SK-N-SH (cell line): ENCODE measurements around the gene APBA3. TPM values are rescaled to one million over a fixed set of nuclear protein-coding genes. Genes with fewer than 3 reads are reported as not detected.

Experiments used
- CTCF ChIA-PET: fragments of 300-600, 350-600 bp; formaldehyde crosslinking; extraction: SDS; loops from one replicate; lab custom pipeline; 2021; lab: Yijun Ruan, JAX
- POLR2A ChIA-PET: fragments of 350-600 bp; sonication (Branson Sonifier 250); formaldehyde crosslinking; extraction: SDS; loops from one replicate; lab custom pipeline; 2020; ENCODE audit warnings: antibody characterized with exemption, inconsistent platforms; lab: Yijun Ruan, JAX
- DNase-seq: peaks from one replicate; pipeline ENCODE4 v3.0.0; 2012
- H2AFZ ChIP-seq: fragments of 200-600 bp; sonication (generic); 2 replicates; pipeline ENCODE4 v1.8.1; 2016; ENCODE audit warnings: antibody characterized with exemption, mild to moderate bottlenecking, low read depth
- H3F3A ChIP-seq: fragments of 200-600 bp; sonication (generic); replicated peaks from 2 replicates; pipeline ENCODE3; 2016; ENCODE audit warnings: antibody characterized with exemption, mild to moderate bottlenecking; ENCODE audit not compliant: insufficient read depth
- H3K27ac ChIP-seq, 2 experiments: fragments of 200-500 bp in 1 of 2; fragments of 200-600 bp in 1 of 2; sonication (Bioruptor generic) in 1 of 2; sonication (generic), shearing (Covaris generic) in 1 of 2; 2 replicates each; pipeline versions ENCODE4 v1.5.1 to v1.6.1; 2014 to 2016; ENCODE audit warnings: low read depth in 2 of 2, inconsistent platforms in 1 of 2, low read length in 1 of 2, mild to moderate bottlenecking in 1 of 2, mixed read lengths in 1 of 2
- H3K27me3 ChIP-seq: fragments of 200-600 bp; sonication (generic), shearing (Covaris generic); 2 replicates; pipeline ENCODE4 v1.6.1; 2016; ENCODE audit warnings: mixed run types; ENCODE audit not compliant: insufficient read depth
- H3K36me3 ChIP-seq, 2 experiments: fragments of 200-500 bp in 1 of 2; fragments of 200-600 bp in 1 of 2; sonication (Bioruptor generic) in 1 of 2; sonication (generic) in 1 of 2; replicated peaks in 1 of 2; 2 replicates each; pipeline versions ENCODE3 to v1.5.1; 2014 to 2016; ENCODE audit warnings: low read length in 1 of 2, mild to moderate bottlenecking in 1 of 2; ENCODE audit not compliant: insufficient read depth in 2 of 2, control insufficient read depth in 1 of 2
- H3K4me1 ChIP-seq, 2 experiments: fragments of 200-500 bp in 1 of 2; fragments of 200-600 bp in 1 of 2; sonication (Bioruptor generic) in 1 of 2; sonication (generic), shearing (Covaris generic) in 1 of 2; 2 replicates each; pipeline versions ENCODE4 v1.5.1 to v1.6.1; 2014 to 2016; ENCODE audit warnings: low read depth in 1 of 2, low read length in 1 of 2, mixed run types in 1 of 2; ENCODE audit not compliant: insufficient read depth in 2 of 2, control insufficient read depth in 1 of 2
- H3K4me2 ChIP-seq: fragments of 200-600 bp; sonication (generic), shearing (Covaris generic); 2 replicates; pipeline ENCODE4 v1.6.1; 2017; ENCODE audit warnings: mixed run types
- H3K4me3 ChIP-seq, 2 experiments: fragments of 200-500 bp in 1 of 2; fragments of 200-600 bp in 1 of 2; sonication (Bioruptor generic) in 1 of 2; sonication (generic), shearing (Covaris generic) in 1 of 2; 2 replicates each; pipeline versions ENCODE4 v1.5.1 to v1.8.1; 2014 to 2016; ENCODE audit warnings: low read depth in 2 of 2, inconsistent platforms in 1 of 2, low read length in 1 of 2, mild to moderate bottlenecking in 1 of 2, mixed read lengths in 1 of 2, moderate library complexity in 1 of 2
- H3K79me2 ChIP-seq: fragments of 200-600 bp; sonication (generic); 2 replicates; pipeline ENCODE4 v1.8.1; 2017; ENCODE audit warnings: mild to moderate bottlenecking; ENCODE audit not compliant: insufficient read depth
- H3K9ac ChIP-seq: fragments of 200-600 bp; sonication (generic); 2 replicates; pipeline ENCODE4 v1.6.1; 2017; ENCODE audit warnings: mixed run types
- H3K9me2 ChIP-seq: fragments of 200-600 bp; sonication (generic); 2 replicates; pipeline ENCODE4 v1.6.1; 2017; ENCODE audit warnings: mixed run types
- H3K9me3 ChIP-seq: fragments of 200-600 bp; sonication (generic); 2 replicates; pipeline ENCODE4 v1.6.1; 2017; ENCODE audit warnings: mixed run types, mild to moderate bottlenecking, moderate library complexity
- H4K20me1 ChIP-seq: fragments of 200-600 bp; sonication (generic); 2 replicates; pipeline ENCODE4 v1.6.1; 2017; ENCODE audit warnings: mild to moderate bottlenecking, mixed run types; ENCODE audit not compliant: insufficient read depth
- CTCF ChIP-seq: fragments of 200-600 bp; sonication (generic); IDR thresholded peaks from 2 replicates; pipeline ENCODE4 v1.6.1; 2017; ENCODE audit warnings: antibody characterized with exemption, mild to moderate bottlenecking, moderate library complexity
- ELF1 ChIP-seq: IDR thresholded peaks from 2 replicates; pipeline ENCODE4 v1.4.0; 2012
- EP300 ChIP-seq, 2 experiments: IDR thresholded peaks; 2 replicates each; pipeline versions ENCODE4 v1.4.0 to v1.6.1; 2012; ENCODE audit warnings: borderline replicate concordance in 1 of 2, low read depth in 1 of 2, low read length in 1 of 2
- EZH2phosphoT487 ChIP-seq: fragments of 200-600 bp; sonication (generic); IDR thresholded peaks from 2 replicates; pipeline ENCODE4 v1.6.1; 2017; ENCODE audit warnings: low read depth, mixed run types, mild to moderate bottlenecking, antibody characterized with exemption, moderate library complexity, borderline replicate concordance
- FOSL2 ChIP-seq: IDR thresholded peaks from 2 replicates; pipeline ENCODE4 v1.4.0; 2012; ENCODE audit warnings: low read depth, mild to moderate bottlenecking, moderate library complexity, borderline replicate concordance
- FOXM1 ChIP-seq: IDR thresholded peaks from 2 replicates; pipeline ENCODE4 v1.4.0; 2012; ENCODE audit warnings: low read depth, mild to moderate bottlenecking
- GABPA ChIP-seq: IDR thresholded peaks from 2 replicates; pipeline ENCODE4 v1.4.0; 2012; ENCODE audit warnings: low read depth, mild to moderate bottlenecking
- MAX ChIP-seq: IDR thresholded peaks from 2 replicates; pipeline ENCODE4 v1.4.0; 2012; ENCODE audit warnings: low read depth
- MEF2A ChIP-seq: IDR thresholded peaks from 2 replicates; pipeline ENCODE4 v1.4.0; 2012; ENCODE audit warnings: low read depth, borderline replicate concordance
- NRF1 ChIP-seq: IDR thresholded peaks from 2 replicates; pipeline ENCODE4 v1.6.1; 2012; ENCODE audit warnings: low read depth, mild to moderate bottlenecking, low read length
- PBX3 ChIP-seq: IDR thresholded peaks from 2 replicates; pipeline ENCODE4; 2012
- RCOR1 ChIP-seq: fragments of 150-350 bp; IDR thresholded peaks from 2 replicates; pipeline ENCODE4 v1.6.1; 2017; ENCODE audit warnings: antibody characterized with exemption, low read length
- SIN3A ChIP-seq: IDR thresholded peaks from 2 replicates; pipeline ENCODE4 v1.6.1; 2012; ENCODE audit warnings: low read depth, mild to moderate bottlenecking, low read length, moderate library complexity, borderline replicate concordance
- TAF1 ChIP-seq: IDR thresholded peaks from 2 replicates; pipeline ENCODE4 v1.6.1; 2012; ENCODE audit warnings: low read depth, mild to moderate bottlenecking, low read length, moderate library complexity, borderline replicate concordance
- TCF12 ChIP-seq: IDR thresholded peaks from 2 replicates; pipeline ENCODE4 v1.4.0; 2012
- TEAD4 ChIP-seq: IDR thresholded peaks from 2 replicates; pipeline ENCODE4 v1.4.0; 2012; ENCODE audit warnings: mild to moderate bottlenecking, borderline replicate concordance; ENCODE audit not compliant: insufficient read depth
- USF2 ChIP-seq: fragments of 150-350 bp; IDR thresholded peaks from 2 replicates; pipeline ENCODE4 v1.6.1; 2017; ENCODE audit warnings: antibody characterized with exemption, low read length, low read depth, borderline replicate concordance
- YY1 ChIP-seq: IDR thresholded peaks from 2 replicates; pipeline ENCODE4 v1.4.0; 2012; ENCODE audit warnings: low read depth, mild to moderate bottlenecking
- ZBTB33 ChIP-seq: IDR thresholded peaks from 2 replicates; pipeline ENCODE4 v1.4.0; 2012; ENCODE audit warnings: low read depth, borderline replicate concordance
- WGBS: methylation state at CpG from one replicate; pipeline ENCODE4 v1.1.6; 2017; ENCODE audit warnings: low lambda C conversion rate; 5-methylcytosine and 5-hydroxymethylcytosine counted together
- polyA plus RNA-seq, 3 experiments: library from polyadenylated mRNA; depleted of rRNA; stranded (reverse); fragments of >200 nt; gene quantifications; 2 replicates each; pipeline ENCODE4 v1.2.3, GENCODE V29; 2012

The APBA3 gene
- polyA plus RNA-seq, 1 of the 3 experiments (the other 2 are of a cell fraction), result 10.6 TPM

- no peaks in the 10 kb centered on the region for H3K9me3 ChIP-seq
- H3K9me2 ChIP-seq, result no peaks in the 10 kb centered on the region
- 69% methylated on average over 3 of the region's 5 CpGs for WGBS
- no peaks in the 10 kb centered on the region for H3K79me2 ChIP-seq
- H3K27ac ChIP-seq, result no peak overlapping the region
- no peaks in the 10 kb centered on the region for H4K20me1 ChIP-seq
- no peak overlapping the region for H3K4me3 ChIP-seq
- peaks cover 22% of the 10 kb centered on the region for H3K27me3 ChIP-seq
- H3K4me2 ChIP-seq, result no peak overlapping the region
- TF ChIP-seq CTCF (no peak), TEAD4 (no peak), EP300 (IDR thresholded peaks at IDR 0.05; ENCODE audit: borderline replicate concordance in 1 of 2, low read depth in 1 of 2, low read length in 1 of 2) (no peak), GABPA (no peak), MEF2A (no peak), USF2 (no peak), FOSL2 (no peak), ZBTB33 (no peak), EZH2phosphoT487 (no peak), NRF1 (no peak), TAF1 (no peak), FOXM1 (no peak), MAX (no peak)
- DNase-seq, result no peak
- no peak overlapping the region for H2AFZ ChIP-seq
- H3K36me3 ChIP-seq, result no peaks in the 10 kb centered on the region
- no peak overlapping the region for H3K9ac ChIP-seq
- H3K4me1 ChIP-seq, result no peaks in the 10 kb centered on the region
- POLR2A ChIA-PET, result no interaction called here
- H3F3A ChIP-seq, result no peaks in the 10 kb centered on the region
- CTCF ChIA-PET, result interaction anchor here (0.8 kb wide), 1 partner anchor 54 kb away, joined by 3 read pairs; no protein-coding TSS in a partner anchor
Measured at GRCh38 chr19:3775831-3776230, 14.3 kb upstream of the APBA3 start.

- H3F3A ChIP-seq, result no peaks in the 10 kb centered on the region
- H3K9me2 ChIP-seq, result no peaks in the 10 kb centered on the region
- H3K9me3 ChIP-seq, result no peaks in the 10 kb centered on the region
- ChIA-PET CTCF (interaction anchor here (0.8 kb wide), 1 partner anchor 53 kb away, joined by 3 read pairs; no protein-coding TSS in a partner anchor), POLR2A (no interaction called here)
- DNase-seq, result no peak
- peaks cover 22% of the 10 kb centered on the region for H3K27me3 ChIP-seq
- H3K36me3 ChIP-seq, result no peaks in the 10 kb centered on the region
- no peaks in the 10 kb centered on the region for H3K79me2 ChIP-seq
- H3K4me1 ChIP-seq, result no peaks in the 10 kb centered on the region
- no peak for TF ChIP-seq TEAD4
- no peak for TF ChIP-seq ELF1
- no peak for TF ChIP-seq SIN3A
- TF ChIP-seq PBX3, result no peak
- no peak for TF ChIP-seq YY1
- no peak for TF ChIP-seq MAX
- no peak for TF ChIP-seq TCF12
- TF ChIP-seq RCOR1, result no peak
- H3K27ac ChIP-seq, result no peak overlapping the region
- WGBS, result no CpG with 5 or more reads among the region's 2 CpGs
- H2AFZ ChIP-seq, result no peak overlapping the region
- H3K4me2 ChIP-seq, result no peak overlapping the region
- H3K4me3 ChIP-seq, result no peak overlapping the region
- no peaks in the 10 kb centered on the region for H4K20me1 ChIP-seq
- no peak overlapping the region for H3K9ac ChIP-seq
Measured at GRCh38 chr19:3775374-3775711, 13.9 kb upstream of the APBA3 start.
